NB4 (cell line): ENCODE data around the gene SNAP29.
"Not testable (repeated sequence)": the region's sequence is repeated elsewhere in the genome, so short reads cannot be mapped to it uniquely, and the experiment has no call there.

Source experiments
- DNase-seq: peaks from one replicate; pipeline ENCODE4 v3.0.0; 2010; ENCODE audit warnings: low read depth
- H3K4me3 ChIP-seq: one replicate; pipeline ENCODE4 v1.5.1; 2011; ENCODE audit warnings: mild to moderate bottlenecking, low read depth, low read length, moderate library complexity
- CTCF ChIP-seq: IDR thresholded peaks from one replicate; pipeline ENCODE4 v1.5.1; 2012; ENCODE audit warnings: low read depth, low read length
- MAX ChIP-seq: IDR thresholded peaks from 2 replicates; pipeline ENCODE4 v1.6.1; 2011; ENCODE audit warnings: low read depth, low read length
- MYC ChIP-seq: IDR thresholded peaks from 2 replicates; pipeline ENCODE4 v1.6.1; 2011; ENCODE audit warnings: low read depth, low read length
- POLR2A ChIP-seq: IDR thresholded peaks from 2 replicates; pipeline ENCODE4 v1.6.1; 2011; ENCODE audit warnings: mild to moderate bottlenecking; ENCODE audit not compliant: insufficient read length; ENCODE audit errors: extremely low read depth

The SNAP29 gene

GRCh38 chr22:20937031-20937793 lies 78.4 kb downstream of the SNAP29 start:
- no peak overlapping the region for H3K4me3 ChIP-seq
- DNase-seq: no peak
- TF ChIP-seq MYC: no peak
- TF ChIP-seq MAX: no peak
- TF ChIP-seq CTCF: no peak
- no peak for TF ChIP-seq POLR2A

- no peak overlapping the region for H3K4me3 ChIP-seq
- TF ChIP-seq MYC (no peak), CTCF (no peak), POLR2A (no peak), MAX (no peak)
- no peak for DNase-seq
These were observed 79.2 kb downstream of the SNAP29 start for GRCh38 chr22:20937794-20938671.

- not testable (repeated sequence) for H3K4me3 ChIP-seq, DNase-seq
These were observed 80.8 kb downstream of the SNAP29 start for GRCh38 chr22:20939457-20940185.

GRCh38 chr22:20940186-20940651 lies 81.4 kb downstream of the SNAP29 start:
- H3K4me3 ChIP-seq: no peak overlapping the region
- TF ChIP-seq MAX (no peak), CTCF (no peak), MYC (no peak), POLR2A (no peak)
- no peak for DNase-seq
